DND-41 (cell line): ENCODE data around the gene AKIRIN2.

ENCODE experiments used
- ATAC-seq: fragments of 200-7000 bp; cut with Tn5 transposase; 3 replicates; pipeline ENCODE4 v1.9.1; 2021; ENCODE audit warnings: low read depth; ENCODE audit not compliant: insufficient read depth
- DNase-seq: peaks from one replicate; pipeline ENCODE4 v3.0.0-alpha.2; 2020
- H2AFZ ChIP-seq: 2 replicates; pipeline ENCODE4 v1.6.0; 2012; ENCODE audit warnings: low read depth, low read length
- H3K27ac ChIP-seq: 2 replicates; pipeline ENCODE4 v1.5.1; 2012; ENCODE audit warnings: low read length, inconsistent platforms
- H3K27me3 ChIP-seq: fragments of 200-600 bp; sonication (generic); 2 replicates; pipeline ENCODE4 v1.6.0; 2012; ENCODE audit warnings: low read length, mild to moderate bottlenecking, inconsistent platforms; ENCODE audit not compliant: insufficient read depth, poor library complexity
- H3K36me3 ChIP-seq: 2 replicates; pipeline ENCODE4 v1.5.1; 2012; ENCODE audit warnings: low read length, inconsistent platforms; ENCODE audit not compliant: insufficient read depth
- H3K4me1 ChIP-seq: 2 replicates; pipeline ENCODE4 v1.5.1; 2012; ENCODE audit warnings: mild to moderate bottlenecking, low read length; ENCODE audit not compliant: insufficient read depth
- H3K4me2 ChIP-seq: 2 replicates; pipeline ENCODE4 v1.6.0; 2012; ENCODE audit warnings: mild to moderate bottlenecking, moderate library complexity, low read length, inconsistent platforms; ENCODE audit not compliant: insufficient read depth
- H3K4me3 ChIP-seq, 2 experiments: fragments of 200-600 bp in 1 of 2; shearing (Covaris generic) in 1 of 2; 2 replicates each; pipeline ENCODE4 v1.5.1; 2012 to 2016; ENCODE audit warnings: inconsistent platforms in 2 of 2, low read length in 2 of 2, mild to moderate bottlenecking in 2 of 2, low read depth in 1 of 2, moderate library complexity in 1 of 2
- H3K79me2 ChIP-seq: 2 replicates; pipeline ENCODE4 v1.6.0; 2012; ENCODE audit warnings: low read length, inconsistent platforms; ENCODE audit not compliant: insufficient read depth
- H3K9ac ChIP-seq: 2 replicates; pipeline ENCODE4 v1.6.0; 2012; ENCODE audit warnings: low read depth, mild to moderate bottlenecking, inconsistent platforms, low read length, moderate library complexity
- H3K9me3 ChIP-seq: 2 replicates; pipeline ENCODE4 v1.5.1; 2012; ENCODE audit warnings: low read length, moderate library complexity, mild to moderate bottlenecking, inconsistent platforms; ENCODE audit not compliant: insufficient read depth, severe bottlenecking
- H4K20me1 ChIP-seq: 2 replicates; pipeline ENCODE4 v1.6.0; 2012; ENCODE audit warnings: low read length; ENCODE audit not compliant: insufficient read depth
- CTCF ChIP-seq: IDR thresholded peaks from 2 replicates; pipeline ENCODE4 v1.5.1; 2012; ENCODE audit warnings: borderline replicate concordance, low read length, moderate library complexity, mild to moderate bottlenecking; ENCODE audit not compliant: poor library complexity, severe bottlenecking; ENCODE audit errors: extremely low read depth
- EZH2 ChIP-seq: IDR thresholded peaks from 3 replicates; pipeline ENCODE4 v1.6.1; 2012; ENCODE audit warnings: borderline replicate concordance, low read depth, mild to moderate bottlenecking, moderate library complexity, low read length, inconsistent platforms; ENCODE audit not compliant: severe bottlenecking

The AKIRIN2 gene

GRCh38 chr6:87743454-87743853 lies 41.4 kb upstream of the AKIRIN2 start:
- Histone ChIP-seq H3K4me3 (no peak overlapping the region), H3K4me1 (no peaks in the 10 kb centered on the region), H3K27me3 (peaks cover 6% of the 10 kb centered on the region), H3K9ac (no peak overlapping the region), H3K79me2 (no peaks in the 10 kb centered on the region), H4K20me1 (no peaks in the 10 kb centered on the region), H2AFZ (no peak overlapping the region), H3K9me3 (no peaks in the 10 kb centered on the region), H3K4me2 (no peak overlapping the region), H3K36me3 (no peaks in the 10 kb centered on the region), H3K27ac (no peak overlapping the region)
- TF ChIP-seq CTCF, result no peak
- no peak for TF ChIP-seq EZH2
- ATAC-seq (no peak), DNase-seq (no peak)

- no peaks in the 10 kb centered on the region for H3K4me1 ChIP-seq
- no peak overlapping the region for H3K4me3 ChIP-seq
- no peaks in the 10 kb centered on the region for H3K36me3 ChIP-seq
- TF ChIP-seq CTCF, result no peak
- no peak for TF ChIP-seq EZH2
- peaks cover 6% of the 10 kb centered on the region for H3K27me3 ChIP-seq
- peak overlapping the region; percentile 3; the same call in 1 of the 2 replicates for H2AFZ ChIP-seq
- H3K27ac ChIP-seq, result no peak overlapping the region
- ATAC-seq (peak; percentile 76), DNase-seq (peak; percentile 19)
- H3K4me2 ChIP-seq, result no peak overlapping the region
- H3K79me2 ChIP-seq, result no peaks in the 10 kb centered on the region
- H4K20me1 ChIP-seq, result no peaks in the 10 kb centered on the region
- H3K9me3 ChIP-seq, result no peaks in the 10 kb centered on the region
- H3K9ac ChIP-seq, result no peak overlapping the region
These were observed 40.1 kb upstream of the AKIRIN2 start for GRCh38 chr6:87742106-87742505.

GRCh38 chr6:87741001-87741650 lies 39.1 kb upstream of the AKIRIN2 start:
- no peak overlapping the region for H3K27ac ChIP-seq
- no peak overlapping the region for H3K9ac ChIP-seq
- H3K36me3 ChIP-seq, result no peaks in the 10 kb centered on the region
- DNase-seq (no peak), ATAC-seq (no peak)
- no peaks in the 10 kb centered on the region for H3K9me3 ChIP-seq
- H3K4me2 ChIP-seq, result no peak overlapping the region
- H2AFZ ChIP-seq, result no peak overlapping the region
- no peaks in the 10 kb centered on the region for H3K79me2 ChIP-seq
- peaks cover 2% of the 10 kb centered on the region for H3K27me3 ChIP-seq
- no peak overlapping the region for H3K4me3 ChIP-seq
- H3K4me1 ChIP-seq, result no peaks in the 10 kb centered on the region
- H4K20me1 ChIP-seq, result no peaks in the 10 kb centered on the region
- TF ChIP-seq CTCF (no peak), EZH2 (no peak)

- DNase-seq, result no peak
- Histone ChIP-seq H3K79me2 (no peaks in the 10 kb centered on the region), H3K4me1 (no peaks in the 10 kb centered on the region), H3K9ac (no peak overlapping the region), H3K36me3 (no peaks in the 10 kb centered on the region), H4K20me1 (no peaks in the 10 kb centered on the region), H2AFZ (no peak overlapping the region), H3K4me3 (no peak overlapping the region), H3K9me3 (no peaks in the 10 kb centered on the region), H3K27me3 (no peaks in the 10 kb centered on the region), H3K4me2 (no peak overlapping the region), H3K27ac (no peak overlapping the region)
- TF ChIP-seq EZH2 (no peak), CTCF (no peak)
- no peak for ATAC-seq
These were observed 36.7 kb upstream of the AKIRIN2 start for GRCh38 chr6:87738744-87739143.
